ENCODE results near the gene KCND1.

Gene KCND1

DNA sequence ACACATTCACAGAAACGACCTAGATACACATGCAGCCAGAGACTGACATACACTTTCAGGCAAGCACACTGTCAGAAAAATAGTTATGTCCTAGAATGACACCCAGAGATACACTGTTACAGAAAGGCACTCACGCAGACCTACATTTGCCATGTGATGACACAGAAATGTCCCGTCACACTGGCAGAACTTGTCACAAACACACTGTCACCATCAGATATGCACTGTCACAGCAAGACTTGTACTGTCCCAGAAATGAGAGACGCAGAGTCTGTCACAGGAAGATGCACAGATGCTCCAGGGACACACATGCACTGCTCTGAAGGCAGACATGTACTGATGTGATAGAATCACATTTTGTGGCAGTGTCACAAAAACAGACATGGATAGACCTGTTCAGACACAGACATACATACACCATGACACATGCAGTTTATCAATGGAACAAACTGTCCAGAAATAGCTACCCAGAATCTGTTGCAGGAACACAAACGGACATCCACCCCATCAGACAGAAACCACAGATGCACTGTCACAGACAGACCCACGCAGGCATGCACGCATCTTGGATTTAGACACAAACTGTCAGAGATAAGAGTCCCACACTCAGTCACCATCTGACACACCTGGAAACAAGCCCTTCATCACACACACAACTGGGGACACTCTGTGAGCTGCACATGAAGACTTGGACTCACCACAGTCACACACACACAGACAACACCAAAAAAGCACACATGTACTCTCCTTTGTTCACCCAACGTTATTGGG lies 51.5 kb downstream of the KCND1 start:
- Histone ChIP-seq H3K4me3 (ENCODE audit: low read length) (peak overlapping the region; percentile 90), H3K27ac (ENCODE audit: low read depth, low read length) (peak overlapping the region; percentile 98; the same call in 1 of the 2 replicates), H3K4me1 (ENCODE audit: insufficient read depth, low read length) (peaks cover 10% of the 10 kb centered on the region; the same call in 1 of the 2 replicates), H3K9me3 (ENCODE audit: insufficient read depth, low read depth, low read length) (no peaks in the 10 kb centered on the region), H3K9ac (ENCODE audit: low read depth, low read length) (peak overlapping the region; percentile 89; the same call in 1 of the 2 replicates), H3K36me3 (ENCODE audit: insufficient read depth, low read length) (peaks cover 39% of the 10 kb centered on the region), H3K27me3 (ENCODE audit: insufficient read depth, low read length) (no peaks in the 10 kb centered on the region)
- WGBS = 66% methylated on average over 8 of the region's 8 CpGs

DNA sequence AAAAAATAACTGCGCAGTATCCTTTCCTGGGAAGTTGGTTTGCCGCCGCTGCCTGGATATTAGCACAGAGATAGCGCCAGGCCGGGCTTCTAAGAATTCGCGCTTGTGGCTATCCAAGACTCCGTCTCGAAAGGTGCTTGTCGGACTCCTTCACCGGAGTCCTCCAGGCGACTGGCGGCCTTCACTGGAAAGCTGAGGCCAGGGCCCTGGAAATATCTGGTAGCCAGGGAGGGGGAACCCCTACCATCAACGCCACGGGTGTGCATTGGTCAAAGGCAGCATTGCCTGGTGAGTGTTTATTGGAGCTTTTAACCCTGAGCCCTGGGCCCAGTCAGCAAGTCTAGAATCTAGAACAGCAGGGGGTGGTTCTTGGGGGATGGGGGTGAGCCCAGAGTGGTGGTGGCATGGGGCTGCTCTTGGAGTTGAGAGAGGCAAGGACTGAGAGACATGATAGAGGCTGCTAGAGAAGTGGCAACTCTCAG lies 52.2 kb downstream of the KCND1 start:
- WGBS = 0% methylated on average over 15 of the region's 15 CpGs
- Histone ChIP-seq H3K9me3 (ENCODE audit: insufficient read depth, low read depth, low read length) (no peaks in the 10 kb centered on the region), H3K9ac (ENCODE audit: low read depth, low read length) (peak overlapping the region; percentile 89), H3K36me3 (ENCODE audit: insufficient read depth, low read length) (peaks cover 42% of the 10 kb centered on the region), H3K27ac (ENCODE audit: low read depth, low read length) (peak overlapping the region; percentile 98), H3K4me3 (ENCODE audit: low read length) (peak overlapping the region; percentile 90), H3K27me3 (ENCODE audit: insufficient read depth, low read length) (no peaks in the 10 kb centered on the region), H3K4me1 (ENCODE audit: insufficient read depth, low read length) (peaks cover 10% of the 10 kb centered on the region; the same call in 1 of the 2 replicates)

DNA sequence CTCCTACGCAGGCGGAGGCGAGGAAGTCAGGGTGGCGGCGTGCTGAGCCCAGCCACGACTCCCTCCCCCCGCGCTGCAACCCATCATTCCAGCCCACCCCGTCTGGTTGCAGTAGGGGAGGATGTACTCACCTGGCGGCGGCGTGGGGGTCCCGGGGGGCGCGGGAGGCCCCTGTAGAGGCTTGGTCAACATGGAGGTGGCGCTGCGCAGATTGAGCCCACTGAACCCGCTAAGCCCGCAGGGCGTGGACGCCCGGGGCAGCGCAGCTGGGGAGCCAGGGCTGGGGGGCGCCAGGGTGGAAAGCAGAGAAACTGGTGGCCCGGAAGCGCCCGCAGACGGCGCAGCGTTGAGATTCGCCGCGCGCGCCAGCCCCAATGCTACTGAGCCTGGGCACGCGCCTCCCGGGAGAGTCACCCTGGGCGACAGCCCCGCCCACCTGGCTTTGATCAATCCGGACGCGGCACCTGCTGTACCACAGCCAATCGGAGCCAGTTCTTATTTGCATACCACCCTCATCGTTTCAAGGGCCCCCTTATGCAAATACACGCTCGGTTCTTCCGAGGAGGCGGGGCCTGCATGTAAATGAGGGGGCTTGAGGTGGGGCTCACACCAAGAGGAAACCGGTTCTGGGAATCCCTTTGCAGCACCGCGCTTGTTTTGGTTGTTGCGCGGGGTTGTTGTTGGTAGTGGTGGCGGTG lies 52.9 kb downstream of the KCND1 start, which contains the start of gene PIM2:
Gene PIM2, minus strand, starts transcription at position 382 of the 698 bp plus-strand sequence. Its CDS starts 190 bp downstream, at position 192.
- Histone ChIP-seq H3K4me3 (ENCODE audit: low read length) (peak within 1 kb of the TSS; percentile 90), H3K9me3 (ENCODE audit: insufficient read depth, low read depth, low read length) (no peaks in the 10 kb centered on the region), H3K27me3 (ENCODE audit: insufficient read depth, low read length) (no peaks in the 10 kb centered on the region), H3K27ac (ENCODE audit: low read depth, low read length) (peak within 1 kb of the TSS; percentile 98), H3K9ac (ENCODE audit: low read depth, low read length) (peak within 1 kb of the TSS; percentile 89), H3K4me1 (ENCODE audit: insufficient read depth, low read length) (peaks cover 10% of the 10 kb centered on the region; the same call in 1 of the 2 replicates), H3K36me3 (ENCODE audit: insufficient read depth, low read length) (peaks cover 42% of the 10 kb centered on the region)
- under 1% methylated on average over 47 of the region's 55 CpGs for WGBS

DNA sequence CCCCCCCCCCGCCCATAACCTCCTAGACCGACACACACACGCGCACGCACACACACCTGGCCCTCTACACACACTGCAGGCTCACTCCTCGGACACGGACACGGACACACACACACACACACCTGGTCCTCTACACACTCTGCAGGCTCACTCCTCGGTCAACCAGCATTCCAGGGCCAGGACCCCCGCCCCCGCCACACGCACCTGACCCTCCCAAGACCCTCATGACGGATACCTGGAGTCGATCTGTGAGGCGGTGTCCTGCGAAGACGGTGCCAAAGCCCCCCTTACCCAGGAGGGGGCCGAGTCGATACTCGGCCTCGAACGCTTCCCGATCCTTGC lies 53.4 kb downstream of the KCND1 start:
- Histone ChIP-seq H3K36me3 (ENCODE audit: insufficient read depth, low read length) (peaks cover 43% of the 10 kb centered on the region), H3K27me3 (ENCODE audit: insufficient read depth, low read length) (no peaks in the 10 kb centered on the region), H3K4me1 (ENCODE audit: insufficient read depth, low read length) (peaks cover 10% of the 10 kb centered on the region; the same call in 1 of the 2 replicates), H3K9ac (ENCODE audit: low read depth, low read length) (peak overlapping the region; percentile 89), H3K27ac (ENCODE audit: low read depth, low read length) (peak overlapping the region; percentile 85), H3K9me3 (ENCODE audit: insufficient read depth, low read depth, low read length) (no peaks in the 10 kb centered on the region), H3K4me3 (ENCODE audit: low read length) (peak overlapping the region; percentile 90)
- WGBS = 0% methylated on average over 18 of the region's 23 CpGs

DNA sequence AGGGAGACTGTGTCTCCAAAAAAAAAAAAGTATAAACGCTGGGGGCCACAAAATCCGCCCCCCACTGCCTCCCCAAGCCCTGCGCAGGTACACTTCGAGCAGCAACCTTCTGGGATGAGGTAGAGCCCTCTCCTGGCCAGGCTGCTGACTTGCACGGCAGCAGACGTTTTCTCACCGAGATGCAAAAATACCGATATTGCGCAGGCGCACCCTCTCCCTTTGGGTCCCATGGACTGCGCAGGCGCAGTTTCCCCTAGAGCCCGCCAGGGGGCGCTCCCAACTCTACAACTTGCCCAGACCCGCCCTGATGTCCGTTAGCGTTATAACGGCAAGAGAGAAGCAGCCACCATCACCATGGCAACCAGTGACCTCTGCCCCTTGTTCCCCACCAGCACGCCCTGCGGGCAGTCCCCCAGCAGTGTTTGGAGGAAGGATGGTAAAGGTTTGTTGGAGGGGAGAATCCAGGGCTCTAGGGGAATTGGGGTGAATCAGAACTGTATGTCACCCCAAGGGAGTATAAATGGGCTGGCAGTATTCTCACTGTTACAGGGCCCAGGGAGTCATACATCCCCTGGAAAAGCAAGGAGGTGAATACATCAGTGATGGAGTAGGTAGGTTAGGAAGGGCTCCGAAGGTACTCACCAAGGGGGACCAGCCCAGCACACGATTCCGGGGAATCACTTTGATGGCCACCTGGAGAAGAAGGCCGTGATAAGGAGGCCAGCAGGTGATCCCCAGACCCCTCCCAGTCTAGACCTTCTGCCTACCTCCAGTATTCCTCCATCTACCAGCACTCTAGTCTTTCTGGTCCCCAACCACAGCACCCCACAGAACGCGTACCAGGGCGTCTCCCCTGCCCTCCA lies 54.3 kb downstream of the KCND1 start:
- H3K4me1 ChIP-seq (ENCODE audit: insufficient read depth, low read length) = peaks cover 10% of the 10 kb centered on the region; the same call in 1 of the 2 replicates
- H3K9me3 ChIP-seq (ENCODE audit: insufficient read depth, low read depth, low read length) = no peaks in the 10 kb centered on the region
- peak overlapping the region; percentile 75 for H3K9ac ChIP-seq (ENCODE audit: low read depth, low read length)
- no peaks in the 10 kb centered on the region for H3K27me3 ChIP-seq (ENCODE audit: insufficient read depth, low read length)
- H3K36me3 ChIP-seq (ENCODE audit: insufficient read depth, low read length) = peaks cover 41% of the 10 kb centered on the region
- H3K27ac ChIP-seq (ENCODE audit: low read depth, low read length) = no peak overlapping the region; the same call in 1 of the 2 replicates
- peak overlapping the region; percentile 90 for H3K4me3 ChIP-seq (ENCODE audit: low read length)
- 1% methylated on average over 27 of the region's 27 CpGs for WGBS

DNA sequence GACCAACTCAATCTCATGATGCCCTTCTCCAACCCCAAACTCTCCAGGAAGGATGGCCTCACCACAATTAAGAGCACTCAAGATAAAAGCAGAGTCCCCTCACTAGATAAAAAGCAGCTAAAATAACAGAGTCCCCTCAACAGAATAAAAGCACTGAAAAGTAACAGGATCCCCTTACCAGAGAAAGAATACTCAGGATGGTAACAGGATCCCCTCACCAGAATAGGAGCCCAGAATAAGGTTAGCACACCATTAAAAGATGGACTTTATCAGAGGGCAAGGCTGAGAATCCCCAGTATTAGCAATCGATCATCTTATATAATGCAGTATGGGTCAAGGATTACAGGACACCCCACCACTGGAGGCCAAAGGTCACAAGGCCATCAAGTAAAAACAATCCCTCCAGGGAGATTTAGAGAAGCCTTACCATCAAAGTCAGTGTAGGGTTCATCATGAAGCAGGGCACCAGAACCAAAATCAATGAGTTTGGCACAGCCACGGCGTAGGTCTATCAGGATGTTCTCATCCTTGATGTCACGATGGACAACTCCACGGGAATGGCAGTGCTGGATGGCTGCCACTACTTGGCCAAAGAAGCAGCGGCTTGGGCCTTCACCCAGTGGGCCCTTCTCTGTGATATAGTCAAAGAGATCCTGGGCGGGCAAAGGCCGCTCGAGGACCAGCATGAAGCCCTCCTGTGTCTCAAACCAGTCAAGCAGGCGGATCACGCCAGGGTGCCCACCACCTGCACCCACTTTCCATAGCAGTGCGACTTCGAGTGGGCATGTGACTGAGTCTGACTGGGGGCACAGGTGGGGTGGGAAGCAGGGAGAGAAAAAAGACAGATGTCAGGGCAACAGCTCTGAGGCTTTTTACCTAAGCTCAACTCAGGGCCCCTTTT lies 56.8 kb downstream of the KCND1 start:
- Histone ChIP-seq H3K4me3 (ENCODE audit: low read length) (peak overlapping the region; percentile 31; the same call in 1 of the 2 replicates), H3K27me3 (ENCODE audit: insufficient read depth, low read length) (no peaks in the 10 kb centered on the region), H3K9me3 (ENCODE audit: insufficient read depth, low read depth, low read length) (no peaks in the 10 kb centered on the region), H3K27ac (ENCODE audit: low read depth, low read length) (no peak overlapping the region), H3K36me3 (ENCODE audit: insufficient read depth, low read length) (peaks cover 41% of the 10 kb centered on the region), H3K4me1 (ENCODE audit: insufficient read depth, low read length) (peaks cover 3% of the 10 kb centered on the region; the same call in 1 of the 2 replicates), H3K9ac (ENCODE audit: low read depth, low read length) (no peak overlapping the region)
- 94% methylated on average over 12 of the region's 13 CpGs for WGBS

DNA sequence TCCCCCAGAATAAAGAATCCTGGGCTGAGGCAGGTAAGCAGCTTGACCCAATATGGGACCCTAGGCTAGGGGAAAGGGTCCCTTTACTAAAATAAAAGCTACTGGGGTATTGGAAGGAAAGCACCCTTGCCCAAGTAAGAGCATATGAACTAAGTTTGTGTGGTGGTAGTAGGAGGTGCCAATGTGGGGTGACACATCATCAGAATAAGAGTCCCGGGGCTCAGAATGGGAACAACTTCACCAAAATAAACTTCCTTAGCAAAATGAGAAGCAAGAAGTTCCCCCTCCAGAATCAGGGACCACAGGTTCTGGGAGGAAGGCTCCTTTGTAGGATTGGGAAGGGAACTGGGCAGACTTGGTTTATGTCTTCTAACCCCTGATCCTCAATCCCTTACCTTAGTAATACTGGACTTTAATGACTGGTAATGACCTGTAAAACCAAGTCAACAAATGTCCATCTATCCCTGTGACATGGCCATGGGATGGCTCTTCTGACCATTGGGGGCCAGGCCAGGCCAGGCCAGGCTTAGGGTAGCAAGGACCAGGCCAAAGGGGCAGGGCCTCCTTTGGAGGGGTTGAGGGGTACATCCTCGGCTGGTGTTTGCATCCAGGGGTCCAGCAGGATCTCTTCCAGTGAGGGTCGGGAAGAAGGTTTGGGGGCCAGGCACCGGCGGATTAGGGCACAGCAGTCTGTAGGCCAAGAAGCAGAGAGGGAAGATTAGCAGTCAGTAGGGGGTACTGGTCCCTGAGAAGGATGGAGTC lies 57.9 kb downstream of the KCND1 start:
- no peak overlapping the region; the same call in 1 of the 2 replicates for H3K27ac ChIP-seq (ENCODE audit: low read depth, low read length)
- no peaks in the 10 kb centered on the region for H3K4me1 ChIP-seq (ENCODE audit: insufficient read depth, low read length)
- peaks cover 47% of the 10 kb centered on the region for H3K36me3 ChIP-seq (ENCODE audit: insufficient read depth, low read length)
- no peak overlapping the region for H3K9ac ChIP-seq (ENCODE audit: low read depth, low read length)
- no peaks in the 10 kb centered on the region for H3K27me3 ChIP-seq (ENCODE audit: insufficient read depth, low read length)
- H3K4me3 ChIP-seq (ENCODE audit: low read length) = no peak overlapping the region
- no peaks in the 10 kb centered on the region for H3K9me3 ChIP-seq (ENCODE audit: insufficient read depth, low read depth, low read length)
- 82% methylated on average over 4 of the region's 5 CpGs for WGBS

DNA sequence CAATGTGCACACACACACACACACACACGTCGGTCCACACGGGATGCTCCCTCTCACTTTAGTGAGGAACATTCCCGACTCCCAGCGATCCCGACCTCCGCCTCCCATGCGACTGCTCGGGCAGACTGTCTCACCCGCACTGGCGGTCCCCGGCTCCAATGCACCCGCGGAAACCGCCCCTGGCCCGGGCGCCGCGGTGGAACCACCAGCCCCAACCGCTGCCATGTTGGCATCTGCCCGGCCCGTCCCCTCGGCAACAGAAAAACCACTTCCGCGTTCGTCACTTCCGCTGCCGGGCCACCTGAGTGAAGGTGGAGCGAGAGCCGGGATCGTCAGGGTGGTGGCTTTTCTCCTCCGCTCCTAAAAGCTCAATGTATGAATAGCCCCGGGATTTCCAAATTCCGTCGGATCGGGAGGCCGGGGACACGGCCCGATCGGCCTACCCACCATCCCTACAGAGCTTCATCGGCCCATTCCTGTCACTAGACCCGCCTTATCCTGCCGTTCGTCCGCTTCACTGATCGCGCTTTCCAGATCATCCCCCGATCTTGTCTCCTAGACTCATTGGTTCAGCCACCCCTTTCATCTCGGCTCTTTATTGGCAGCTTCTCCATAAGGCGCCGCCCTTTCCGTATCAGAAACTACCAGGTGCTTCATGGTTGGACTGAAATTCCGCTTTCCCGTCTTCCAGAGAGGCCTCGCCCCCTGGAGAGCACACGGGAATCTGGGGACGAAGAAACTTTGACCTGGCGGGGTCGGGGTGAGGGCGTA lies 60.0 kb downstream of the KCND1 start, which contains the start of gene SLC35A2:
Gene SLC35A2, minus strand, starts transcription at position 235 of the 771 bp plus-strand sequence. Its CDS starts 10 bp downstream, at position 225.
- peak within 1 kb of the TSS; percentile 79 for H3K9ac ChIP-seq (ENCODE audit: low read depth, low read length)
- H3K27me3 ChIP-seq (ENCODE audit: insufficient read depth, low read length) = no peaks in the 10 kb centered on the region
- under 1% methylated on average over 60 of the region's 60 CpGs for WGBS
- peaks cover 46% of the 10 kb centered on the region for H3K36me3 ChIP-seq (ENCODE audit: insufficient read depth, low read length)
- H3K4me1 ChIP-seq (ENCODE audit: insufficient read depth, low read length) = no peaks in the 10 kb centered on the region
- peak within 1 kb of the TSS; percentile 83 for H3K4me3 ChIP-seq (ENCODE audit: low read length)
- H3K27ac ChIP-seq (ENCODE audit: low read depth, low read length) = peak within 1 kb of the TSS; percentile 79
- no peaks in the 10 kb centered on the region for H3K9me3 ChIP-seq (ENCODE audit: insufficient read depth, low read depth, low read length)
